Endodermal cell (in vitro differentiated cells): ENCODE measurements around the gene CDK4. TPM values are rescaled to one million over a fixed set of nuclear protein-coding genes. Genes with fewer than 3 reads are reported as not detected.
A peak's percentile ranks its signal among the peaks of the same experiment; 100 is the strongest.
"Not testable (repeated sequence)": the region's sequence is repeated elsewhere in the genome, so short reads cannot be mapped to it uniquely, and the experiment has no call there.

Source experiments
- DNase-seq: peaks from one replicate; pipeline ENCODE4 v3.0.0-alpha.2; 2017
- H3K27ac ChIP-seq: 2 replicates; pipeline ENCODE4 v1.5.1; 2013; ENCODE audit warnings: mild to moderate bottlenecking, low read depth, low read length, moderate library complexity
- H3K27me3 ChIP-seq: 2 replicates; pipeline ENCODE4 v1.6.1; 2013; ENCODE audit warnings: mild to moderate bottlenecking, low read length, moderate library complexity; ENCODE audit not compliant: insufficient read depth, control insufficient read depth, poor library complexity, severe bottlenecking
- H3K36me3 ChIP-seq: 2 replicates; pipeline ENCODE4 v1.7.0; 2013; ENCODE audit warnings: mild to moderate bottlenecking, low read length, moderate library complexity; ENCODE audit not compliant: control insufficient read depth, insufficient read depth
- H3K4me1 ChIP-seq: one replicate; pipeline ENCODE4 v1.7.0; 2013; ENCODE audit warnings: low read length; ENCODE audit not compliant: control insufficient read depth, insufficient read depth
- H3K4me3 ChIP-seq: 2 replicates; pipeline ENCODE4 v1.5.1; 2013; ENCODE audit warnings: mild to moderate bottlenecking, low read length, moderate library complexity
- H3K9ac ChIP-seq: 2 replicates; pipeline ENCODE4 v1.6.1; 2013; ENCODE audit warnings: mild to moderate bottlenecking, low read length, moderate library complexity; ENCODE audit not compliant: poor library complexity, severe bottlenecking; ENCODE audit errors: extremely low read depth
- H3K9me3 ChIP-seq: 2 replicates; pipeline ENCODE4 v1.6.1; 2013; ENCODE audit warnings: mild to moderate bottlenecking, low read length, moderate library complexity; ENCODE audit not compliant: control insufficient read depth
- H3K27ac Mint-ChIP-seq: 2 replicates; pipeline ENCODE4 v1.8.0; 2020; ENCODE audit warnings: mixed read lengths
- H3K27me3 Mint-ChIP-seq: 2 replicates; pipeline ENCODE4 v1.8.0; 2021; ENCODE audit warnings: mild to moderate bottlenecking, mixed read lengths; ENCODE audit not compliant: insufficient read depth
- H3K36me3 Mint-ChIP-seq: 2 replicates; pipeline ENCODE4 v1.8.0; 2020; ENCODE audit warnings: low read depth, mixed read lengths
- H3K4me1 Mint-ChIP-seq: 2 replicates; pipeline ENCODE4 v1.8.0; 2020; ENCODE audit warnings: mixed read lengths
- H3K4me3 Mint-ChIP-seq: 2 replicates; pipeline ENCODE4 v1.8.0; 2020; ENCODE audit warnings: mild to moderate bottlenecking, moderate library complexity, mixed read lengths
- H3K9me3 Mint-ChIP-seq: 2 replicates; pipeline ENCODE4 v1.8.0; 2020; ENCODE audit warnings: mild to moderate bottlenecking, mixed read lengths
- WGBS, 2 experiments: methylation state at CpG; one replicate each; pipeline versions ENCODE4 v1.1.5 to v1.1.7; 2013; ENCODE audit warnings: missing lambda C conversion rate in 2 of 2, mixed read lengths in 1 of 2; ENCODE audit not compliant: insufficient coverage in 1 of 2, insufficient read length in 1 of 2; 5-methylcytosine and 5-hydroxymethylcytosine counted together
- total RNA-seq, 2 donors: library from RNA; stranded (reverse); fragmentation: NEBNext Ultra II Directional in 1 of 2; extraction: Animal tissue kit (Norgen Biotek cat#: 25700) in 1 of 2; gene quantifications; 2 replicates in 1 of 2; 3 replicates in 1 of 2; pipeline ENCODE4 v1.2.1, GENCODE V29; 2021
- TF ChIP-seq, protein P1 (sequence below): fragments of 200-600 bp; sonication (generic); conservative IDR thresholded peaks from 2 replicates; pipeline ENCODE4 v1.5.0; 2021; ENCODE audit warnings: antibody characterized with exemption, mild to moderate bottlenecking

CDK4 gene
- total RNA-seq, 2 donors from 2014 or later = 144 to 186 TPM

DNA sequence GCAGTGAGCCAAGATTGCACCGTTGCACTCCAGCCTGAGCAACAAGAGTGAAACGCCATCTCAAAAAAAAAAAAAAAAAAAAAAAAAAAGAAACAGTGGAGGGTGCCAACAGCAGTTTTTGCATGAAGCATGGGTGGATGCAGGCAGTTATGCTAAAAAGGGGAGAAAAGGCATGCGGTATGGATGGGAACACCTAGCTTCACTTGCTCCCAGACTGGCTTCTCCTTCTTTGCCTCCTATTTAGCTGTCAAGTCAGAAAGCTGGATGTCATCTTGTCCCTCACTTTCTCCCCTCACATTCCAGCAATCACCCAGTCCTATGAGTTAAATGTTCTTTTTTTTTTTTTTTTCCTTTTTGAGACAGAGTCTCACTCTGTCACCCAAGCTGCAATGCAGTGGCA is 22.9 kb upstream of the CDK4 start:
- Mint-ChIP-seq H3K9me3 (no peaks in the 10 kb centered on the region), H3K27me3 (no peaks in the 10 kb centered on the region), H3K27ac (no peak overlapping the region), H3K4me1 (peaks cover 6% of the 10 kb centered on the region), H3K36me3 (peaks cover 8% of the 10 kb centered on the region), H3K4me3 (no peak overlapping the region)
- no peaks in the 10 kb centered on the region for H3K27me3 ChIP-seq
- H3K4me1 ChIP-seq = no peaks in the 10 kb centered on the region
- TF ChIP-seq, protein P1, sequence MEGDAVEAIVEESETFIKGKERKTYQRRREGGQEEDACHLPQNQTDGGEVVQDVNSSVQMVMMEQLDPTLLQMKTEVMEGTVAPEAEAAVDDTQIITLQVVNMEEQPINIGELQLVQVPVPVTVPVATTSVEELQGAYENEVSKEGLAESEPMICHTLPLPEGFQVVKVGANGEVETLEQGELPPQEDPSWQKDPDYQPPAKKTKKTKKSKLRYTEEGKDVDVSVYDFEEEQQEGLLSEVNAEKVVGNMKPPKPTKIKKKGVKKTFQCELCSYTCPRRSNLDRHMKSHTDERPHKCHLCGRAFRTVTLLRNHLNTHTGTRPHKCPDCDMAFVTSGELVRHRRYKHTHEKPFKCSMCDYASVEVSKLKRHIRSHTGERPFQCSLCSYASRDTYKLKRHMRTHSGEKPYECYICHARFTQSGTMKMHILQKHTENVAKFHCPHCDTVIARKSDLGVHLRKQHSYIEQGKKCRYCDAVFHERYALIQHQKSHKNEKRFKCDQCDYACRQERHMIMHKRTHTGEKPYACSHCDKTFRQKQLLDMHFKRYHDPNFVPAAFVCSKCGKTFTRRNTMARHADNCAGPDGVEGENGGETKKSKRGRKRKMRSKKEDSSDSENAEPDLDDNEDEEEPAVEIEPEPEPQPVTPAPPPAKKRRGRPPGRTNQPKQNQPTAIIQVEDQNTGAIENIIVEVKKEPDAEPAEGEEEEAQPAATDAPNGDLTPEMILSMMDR = no peak
- no peaks in the 10 kb centered on the region for H3K9me3 ChIP-seq
- no peak for DNase-seq
- H3K9ac ChIP-seq = no peak overlapping the region
- WGBS, 2 experiments = 92 to 100% methylated on average over 2 to 3 of the region's 3 CpGs
- H3K27ac ChIP-seq = no peak overlapping the region
- H3K4me3 ChIP-seq = no peak overlapping the region
- peaks cover 9% of the 10 kb centered on the region for H3K36me3 ChIP-seq

DNA sequence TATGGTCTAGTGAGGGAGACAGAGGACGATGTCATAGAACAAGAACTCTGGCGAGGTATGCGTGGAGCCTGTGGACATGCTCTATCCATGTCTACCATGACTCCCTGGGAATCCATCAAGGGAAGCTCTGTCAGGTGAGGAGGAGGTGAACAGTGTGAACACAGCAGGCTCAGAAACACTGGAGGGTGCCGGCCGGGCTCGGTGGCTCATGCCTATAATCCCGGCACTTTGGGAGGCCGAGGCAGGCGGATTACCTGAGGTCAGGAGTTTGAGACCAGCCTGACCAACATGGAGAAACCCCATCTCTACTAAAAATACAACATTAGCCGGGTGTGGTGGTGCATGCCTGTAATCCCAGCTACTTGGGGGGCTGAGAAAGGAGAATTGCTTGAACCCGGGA is 22.5 kb upstream of the CDK4 start:
- H3K9me3 ChIP-seq, H3K9me3 Mint-ChIP-seq, H3K9ac ChIP-seq, DNase-seq, H3K4me3 Mint-ChIP-seq, H3K4me1 ChIP-seq, H3K27me3 Mint-ChIP-seq, H3K27me3 ChIP-seq, H3K4me3 ChIP-seq, H3K27ac ChIP-seq, H3K27ac Mint-ChIP-seq, H3K4me1 Mint-ChIP-seq: not testable (repeated sequence)
- peaks cover 12% of the 10 kb centered on the region for H3K36me3 Mint-ChIP-seq
- H3K36me3 ChIP-seq = peaks cover 13% of the 10 kb centered on the region
- 96% methylated on average over 11 of the region's 11 CpGs; no CpG with 5 or more reads in 1 of the 2 experiments for WGBS, 2 experiments

DNA sequence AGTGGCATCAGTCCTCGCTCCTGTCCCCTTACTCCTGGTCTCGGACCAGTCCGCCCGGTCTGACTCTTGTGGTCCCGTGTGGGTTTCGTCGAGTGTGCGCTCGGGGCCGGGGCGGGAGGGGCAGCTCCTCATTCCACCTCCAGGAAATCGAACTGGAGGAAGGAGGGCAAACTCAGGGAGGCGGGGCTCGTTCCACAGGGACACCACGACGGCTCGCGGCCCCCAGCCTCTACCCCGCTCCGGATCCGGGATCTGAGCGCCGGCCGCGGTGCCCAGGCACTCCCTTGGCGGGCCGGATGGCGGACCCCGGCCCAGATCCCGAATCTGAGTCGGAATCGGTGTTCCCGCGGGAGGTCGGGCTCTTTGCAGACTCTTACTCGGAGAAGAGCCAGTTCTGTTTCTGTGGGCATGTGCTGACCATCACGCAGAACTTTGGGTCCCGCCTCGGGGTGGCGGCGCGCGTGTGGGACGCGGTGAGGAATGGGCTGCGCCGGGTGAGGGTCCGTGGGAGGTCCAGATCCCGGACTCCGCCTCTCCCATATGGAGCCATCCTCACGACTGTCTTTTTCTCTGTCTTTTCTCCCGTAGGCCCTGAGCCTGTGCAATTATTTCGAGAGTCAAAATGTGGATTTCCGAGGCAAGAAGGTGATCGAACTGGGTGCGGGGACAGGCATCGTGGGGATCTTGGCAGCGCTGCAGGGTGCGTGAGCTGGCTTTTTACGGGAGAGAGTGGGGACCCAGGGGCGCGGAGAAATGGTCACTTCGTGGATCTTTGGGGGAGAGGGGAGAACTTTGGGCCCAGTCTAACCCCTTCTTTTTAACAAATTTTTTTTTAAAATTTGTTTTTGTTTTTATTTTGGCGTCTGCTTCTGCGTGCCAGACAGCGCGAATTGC is 20.6 kb upstream of the CDK4 start, which contains the start of gene EEF1AKMT3:
TSS of gene EEF1AKMT3 (plus strand) at position 186 of the 894 bp plus-strand sequence. CDS start at position 297, 111 bp downstream.
- no peak for DNase-seq

More for the DNA sequence above, 20.6 kb upstream of the CDK4 start, which contains the start of gene EEF1AKMT3:
- 8 to 9% methylated on average over 37 to 66 of the region's 67 CpGs for WGBS, 2 experiments
- Histone ChIP-seq H3K27me3 (no peaks in the 10 kb centered on the region), H3K9ac (peak within 1 kb of the TSS; percentile 99), H3K9me3 (no peaks in the 10 kb centered on the region), H3K36me3 (peaks cover 31% of the 10 kb centered on the region), H3K27ac (peak within 1 kb of the TSS; percentile 96), H3K4me1 (no peaks in the 10 kb centered on the region), H3K4me3 (peak within 1 kb of the TSS; percentile 97)
- H3K27me3 Mint-ChIP-seq = no peaks in the 10 kb centered on the region
- H3K9me3 Mint-ChIP-seq = no peaks in the 10 kb centered on the region
- peak within 1 kb of the TSS; percentile 85 for H3K4me3 Mint-ChIP-seq
- TF ChIP-seq, protein P1 = no peak
- H3K4me1 Mint-ChIP-seq = peaks cover 6% of the 10 kb centered on the region
- peak within 1 kb of the TSS; percentile 100 for H3K27ac Mint-ChIP-seq
- H3K36me3 Mint-ChIP-seq = peaks cover 26% of the 10 kb centered on the region
